ENCODE measurements around the gene VPS13A.
A peak's percentile ranks its signal among the peaks of the same experiment; 100 is the strongest.
"Not testable (repeated sequence)": the region's sequence is repeated elsewhere in the genome, so short reads cannot be mapped to it uniquely, and the experiment has no call there.

The VPS13A gene

DNA sequence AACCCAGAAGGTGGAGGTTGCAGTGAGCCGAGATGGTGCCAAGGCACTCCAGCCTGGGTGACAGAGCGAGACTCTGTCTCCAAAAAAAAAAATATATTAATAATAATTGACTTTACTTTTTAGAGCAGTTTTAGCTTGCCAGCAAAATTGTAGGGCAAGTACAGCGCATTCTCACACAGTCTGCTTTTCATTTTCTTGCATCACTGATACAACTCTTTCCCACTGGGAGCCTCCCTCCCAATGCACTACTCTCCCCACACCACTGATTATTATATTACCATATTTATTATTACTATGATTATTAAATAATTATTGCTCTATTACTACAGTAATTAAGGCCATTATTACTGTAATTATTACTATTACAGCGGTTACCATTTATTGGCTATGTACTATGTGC lies 257.9 kb downstream of the VPS13A start:
- Mint-ChIP-seq H3K4me3 (no peak overlapping the region), H3K9me3 (no peaks in the 10 kb centered on the region), H3K4me1 (ENCODE audit: low read depth) (peaks cover 4% of the 10 kb centered on the region), H3K36me3 (ENCODE audit: low read depth) (no peaks in the 10 kb centered on the region), H3K27me3 (ENCODE audit: low read depth) (peaks cover 3% of the 10 kb centered on the region), H3K27ac (no peak overlapping the region)

GRCh38 chr9:77435688-77436087 lies 258.4 kb downstream of the VPS13A start:
- Mint-ChIP-seq H3K4me1 (ENCODE audit: low read depth) (peaks cover 4% of the 10 kb centered on the region), H3K4me3 (no peak overlapping the region), H3K36me3 (ENCODE audit: low read depth) (no peaks in the 10 kb centered on the region), H3K27ac (no peak overlapping the region), H3K27me3 (ENCODE audit: low read depth) (peaks cover 3% of the 10 kb centered on the region), H3K9me3 (no peaks in the 10 kb centered on the region)

DNA sequence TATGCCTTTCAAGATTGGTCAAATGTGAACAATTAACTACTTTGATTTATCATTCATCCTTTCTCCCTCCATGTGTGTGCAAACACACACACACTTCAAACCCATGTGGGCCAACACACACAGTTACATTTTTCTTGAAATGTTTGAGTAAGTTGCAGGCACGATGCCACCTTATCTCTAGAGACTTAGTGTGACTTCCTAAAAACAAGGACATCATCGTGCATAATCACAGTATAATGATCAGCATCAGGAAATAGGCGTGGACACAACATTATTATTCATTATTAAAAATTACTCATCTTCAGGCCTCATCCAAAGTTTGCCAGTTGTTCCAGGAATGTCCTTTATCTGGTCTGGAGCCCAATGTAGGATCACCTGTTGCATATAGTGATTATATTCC lies 261.3 kb downstream of the VPS13A start:
- peaks cover 4% of the 10 kb centered on the region for H3K4me1 Mint-ChIP-seq (ENCODE audit: low read depth)

DNA sequence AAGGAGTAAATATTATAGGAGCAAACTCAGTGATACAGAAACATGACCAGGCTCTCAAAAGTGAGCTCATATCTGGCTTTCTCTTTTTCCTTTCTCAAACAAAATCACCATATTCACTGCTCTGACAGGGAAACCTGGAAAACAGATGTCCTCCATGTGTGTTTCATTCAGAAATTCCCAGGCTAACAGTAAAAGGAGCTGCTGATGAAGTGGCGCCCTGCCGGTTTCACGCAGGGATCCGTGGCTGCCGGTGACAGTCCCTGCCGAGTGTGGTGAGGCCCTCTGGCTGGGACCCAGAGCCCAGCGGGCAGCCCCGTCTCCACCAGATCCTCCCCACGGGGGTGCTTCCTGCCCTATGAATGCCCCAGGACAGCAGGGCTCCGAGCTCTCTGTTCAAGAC lies 262.7 kb downstream of the VPS13A start:
- Mint-ChIP-seq H3K27ac (no peak overlapping the region), H3K27me3 (ENCODE audit: low read depth) (peaks cover 10% of the 10 kb centered on the region), H3K4me1 (ENCODE audit: low read depth) (peaks cover 1% of the 10 kb centered on the region), H3K4me3 (no peak overlapping the region), H3K36me3 (ENCODE audit: low read depth) (no peaks in the 10 kb centered on the region), H3K9me3 (no peaks in the 10 kb centered on the region)

More for the DNA sequence above, 261.3 kb downstream of the VPS13A start:
- peaks cover 12% of the 10 kb centered on the region for H3K27me3 Mint-ChIP-seq (ENCODE audit: low read depth)
- H3K9me3 Mint-ChIP-seq = no peaks in the 10 kb centered on the region
- no peaks in the 10 kb centered on the region for H3K36me3 Mint-ChIP-seq (ENCODE audit: low read depth)
- no peak overlapping the region for H3K4me3 Mint-ChIP-seq
- H3K27ac Mint-ChIP-seq = no peak overlapping the region

DNA sequence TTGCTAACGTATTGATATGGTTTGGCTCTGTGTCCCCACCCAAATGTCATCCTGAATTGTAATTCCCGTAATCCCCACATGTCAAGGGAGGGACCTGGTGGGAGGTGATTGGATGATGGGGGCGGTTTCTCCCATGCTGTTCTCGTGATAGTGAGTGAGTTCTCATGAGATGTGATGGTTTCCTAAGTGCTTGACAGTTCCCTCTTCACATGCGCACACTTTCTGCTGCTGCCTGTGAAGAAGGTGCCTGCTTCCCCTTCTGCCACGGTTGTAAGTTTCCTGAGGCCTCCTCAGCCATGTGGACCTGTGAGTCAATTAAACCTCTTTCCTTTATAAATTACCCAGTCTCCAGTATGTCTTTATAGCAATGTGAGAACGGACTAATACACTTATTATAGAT lies 263.8 kb downstream of the VPS13A start:
- H3K9me3 Mint-ChIP-seq; H3K4me3 Mint-ChIP-seq; H3K27ac Mint-ChIP-seq; H3K4me1 Mint-ChIP-seq (ENCODE audit: low read depth); H3K27me3 Mint-ChIP-seq (ENCODE audit: low read depth); H3K36me3 Mint-ChIP-seq (ENCODE audit: low read depth): not testable (repeated sequence)

DNA sequence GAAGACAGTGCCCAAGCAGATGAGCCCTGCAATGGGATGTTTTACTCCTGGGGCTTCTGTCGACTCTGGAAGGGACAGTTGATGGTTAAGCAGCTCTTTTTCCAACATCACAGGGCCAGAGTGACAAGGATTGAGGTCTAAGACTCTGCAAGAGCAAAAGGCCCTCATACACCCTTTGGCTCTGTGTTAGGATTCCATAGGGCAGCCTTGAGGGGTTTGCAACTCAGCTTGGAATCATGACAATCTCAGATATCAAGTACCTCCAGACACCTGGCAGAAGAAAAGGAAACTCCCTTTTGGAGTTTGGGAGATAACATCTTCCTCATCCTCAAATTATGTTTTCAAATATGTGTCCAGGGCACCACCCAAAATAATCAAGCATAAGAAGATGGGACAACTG lies 265.1 kb downstream of the VPS13A start:
- no peak overlapping the region for H3K27ac Mint-ChIP-seq
- peaks cover 13% of the 10 kb centered on the region for H3K27me3 Mint-ChIP-seq (ENCODE audit: low read depth)

DNA sequence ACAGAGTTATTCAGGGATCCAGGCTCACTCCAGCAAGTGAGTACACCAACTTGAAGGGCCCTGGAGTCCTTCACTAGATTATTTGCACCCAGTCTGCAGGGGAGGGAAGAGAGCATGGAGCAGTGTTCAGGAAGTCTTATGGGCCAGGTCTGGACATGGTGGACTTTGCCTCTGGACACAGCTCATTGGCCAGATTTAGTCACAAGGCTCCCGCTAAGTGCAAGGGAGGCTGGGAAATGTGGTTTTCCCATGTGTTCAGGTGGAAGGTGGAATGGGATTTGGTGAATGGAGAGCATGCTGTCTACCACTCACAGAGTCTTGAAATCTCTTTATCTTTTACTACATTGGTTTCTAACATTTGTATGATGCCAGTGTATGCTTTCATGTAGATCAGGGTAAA lies 270.3 kb downstream of the VPS13A start:
- no peak overlapping the region for H3K27ac Mint-ChIP-seq
- peaks cover 4% of the 10 kb centered on the region for H3K9me3 Mint-ChIP-seq
- H3K27me3 Mint-ChIP-seq (ENCODE audit: low read depth) = peaks cover 17% of the 10 kb centered on the region
- H3K4me3 Mint-ChIP-seq = no peak overlapping the region
- H3K36me3 Mint-ChIP-seq (ENCODE audit: low read depth) = no peaks in the 10 kb centered on the region
- H3K4me1 Mint-ChIP-seq (ENCODE audit: low read depth) = no peaks in the 10 kb centered on the region

More for the DNA sequence above, 265.1 kb downstream of the VPS13A start:
- Mint-ChIP-seq H3K4me3 (no peak overlapping the region), H3K36me3 (ENCODE audit: low read depth) (no peaks in the 10 kb centered on the region), H3K4me1 (ENCODE audit: low read depth) (peaks cover under 1% of the 10 kb centered on the region), H3K9me3 (peaks cover 2% of the 10 kb centered on the region)

DNA sequence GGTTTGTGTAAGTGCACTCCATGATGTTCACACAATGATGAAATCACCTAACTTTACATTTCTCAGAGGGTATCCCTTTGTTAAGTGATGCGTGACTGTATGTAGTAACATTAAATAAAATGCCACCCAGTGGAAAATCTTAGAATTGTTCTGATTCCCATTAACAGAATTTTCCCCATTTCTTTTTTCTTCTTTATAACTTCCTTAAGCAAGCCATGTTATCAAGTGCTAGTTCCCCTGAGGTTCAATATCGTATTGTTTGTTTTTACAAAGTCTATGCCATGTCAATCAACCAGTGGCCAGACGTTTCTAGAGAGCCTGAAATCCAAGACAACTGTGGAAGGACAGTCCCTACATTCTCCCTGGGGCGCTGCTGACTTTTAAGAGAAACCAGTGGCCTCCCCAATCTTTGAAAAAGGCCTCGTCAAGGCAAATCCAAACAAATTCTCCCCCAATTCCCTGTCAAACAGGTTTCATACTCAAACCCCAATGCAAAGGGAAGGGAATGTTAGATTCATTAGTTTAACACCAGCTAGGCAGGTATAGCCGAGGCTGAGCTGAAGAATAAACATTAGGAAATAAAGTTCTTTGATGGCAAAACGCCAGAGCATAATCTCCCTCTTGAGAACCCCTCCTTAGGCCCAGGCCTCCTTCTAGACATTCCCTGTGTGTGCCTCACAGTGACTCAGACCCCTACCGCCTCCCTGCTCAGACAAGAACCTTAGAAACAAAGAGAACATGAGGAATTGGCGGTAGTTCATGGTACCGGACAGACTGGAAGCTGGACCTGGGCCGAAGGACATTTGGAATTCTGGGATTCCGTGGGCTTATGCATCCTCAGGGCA lies 272.1 kb downstream of the VPS13A start:
- Mint-ChIP-seq H3K9me3 (peaks cover 4% of the 10 kb centered on the region), H3K36me3 (ENCODE audit: low read depth) (no peaks in the 10 kb centered on the region), H3K27me3 (ENCODE audit: low read depth) (peaks cover 11% of the 10 kb centered on the region), H3K4me1 (ENCODE audit: low read depth) (peaks cover 8% of the 10 kb centered on the region), H3K27ac (no peak overlapping the region), H3K4me3 (no peak overlapping the region)

GRCh38 chr9:77450085-77450475 lies 272.7 kb downstream of the VPS13A start:
- Mint-ChIP-seq H3K36me3 (ENCODE audit: low read depth) (no peaks in the 10 kb centered on the region), H3K27ac (no peak overlapping the region), H3K9me3 (peaks cover 4% of the 10 kb centered on the region), H3K4me3 (no peak overlapping the region), H3K27me3 (ENCODE audit: low read depth) (peaks cover 11% of the 10 kb centered on the region), H3K4me1 (ENCODE audit: low read depth) (peaks cover 10% of the 10 kb centered on the region)

DNA sequence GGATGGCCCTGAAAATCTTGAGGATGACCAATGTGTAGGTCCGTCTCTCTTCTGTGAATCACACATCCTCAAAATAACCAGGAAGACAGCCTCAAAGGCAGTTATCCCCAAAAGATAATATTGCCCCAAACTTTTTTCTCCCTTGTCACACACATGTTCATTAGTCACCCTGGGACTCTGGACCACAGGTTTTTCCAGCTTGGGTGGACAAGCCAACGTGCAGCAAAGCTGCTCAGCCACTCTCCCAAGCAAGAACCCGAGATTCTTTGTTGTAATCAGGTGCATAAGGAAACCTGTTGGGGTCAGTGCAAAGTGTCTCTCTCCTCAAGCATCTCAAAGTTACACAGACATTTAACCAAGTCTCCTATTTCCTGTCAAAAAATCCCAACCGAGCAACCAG lies 274.2 kb downstream of the VPS13A start:
- Mint-ChIP-seq H3K4me1 (ENCODE audit: low read depth) (peaks cover 12% of the 10 kb centered on the region), H3K9me3 (peaks cover 4% of the 10 kb centered on the region), H3K27me3 (ENCODE audit: low read depth) (peaks cover 11% of the 10 kb centered on the region), H3K27ac (no peak overlapping the region), H3K36me3 (ENCODE audit: low read depth) (no peaks in the 10 kb centered on the region), H3K4me3 (no peak overlapping the region)

- Mint-ChIP-seq H3K27me3 (ENCODE audit: low read depth) (peaks cover 5% of the 10 kb centered on the region), H3K4me3 (peak overlapping the region; percentile 87), H3K9me3 (no peaks in the 10 kb centered on the region), H3K36me3 (ENCODE audit: low read depth) (no peaks in the 10 kb centered on the region), H3K27ac (peak overlapping the region; percentile 78), H3K4me1 (ENCODE audit: low read depth) (peaks cover 20% of the 10 kb centered on the region)
These were observed 276.7 kb downstream of the VPS13A start for GRCh38 chr9:77453825-77454647.

DNA sequence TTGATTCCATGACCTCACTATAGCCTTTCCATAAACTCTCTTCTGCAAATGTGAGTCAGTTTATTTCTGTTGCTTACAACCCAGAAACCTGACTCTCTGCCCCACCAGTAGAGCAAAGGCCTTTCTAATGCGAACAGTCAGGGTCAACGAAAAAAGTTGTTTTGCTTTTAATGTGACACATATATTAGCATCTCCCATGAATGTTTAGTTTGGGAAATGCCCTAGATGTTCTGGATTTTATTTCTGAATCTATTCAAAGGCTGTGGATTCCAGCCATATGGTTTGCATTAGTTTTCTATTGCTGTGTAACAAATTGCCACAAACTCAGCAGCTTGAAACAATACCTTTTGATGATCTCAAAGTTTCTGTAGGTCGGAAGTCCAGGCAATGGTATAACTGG lies 277.3 kb downstream of the VPS13A start:
- Mint-ChIP-seq H3K4me3 (no peak overlapping the region), H3K9me3 (no peaks in the 10 kb centered on the region), H3K27me3 (ENCODE audit: low read depth) (peaks cover 5% of the 10 kb centered on the region), H3K4me1 (ENCODE audit: low read depth) (peaks cover 22% of the 10 kb centered on the region), H3K36me3 (ENCODE audit: low read depth) (no peaks in the 10 kb centered on the region), H3K27ac (no peak overlapping the region)

GRCh38 chr9:77455312-77455927 lies 278.1 kb downstream of the VPS13A start:
- peaks cover 5% of the 10 kb centered on the region for H3K27me3 Mint-ChIP-seq (ENCODE audit: low read depth)

GRCh38 chr9:77456829-77457437 lies 279.6 kb downstream of the VPS13A start:
- H3K4me1 Mint-ChIP-seq (ENCODE audit: low read depth) = peaks cover 22% of the 10 kb centered on the region
- no peaks in the 10 kb centered on the region for H3K36me3 Mint-ChIP-seq (ENCODE audit: low read depth)
- no peak overlapping the region for H3K4me3 Mint-ChIP-seq
- no peak overlapping the region for H3K27ac Mint-ChIP-seq
- no peaks in the 10 kb centered on the region for H3K27me3 Mint-ChIP-seq (ENCODE audit: low read depth)
- H3K9me3 Mint-ChIP-seq = no peaks in the 10 kb centered on the region

More at GRCh38 chr9:77455312-77455927, 278.1 kb downstream of the VPS13A start:
- no peaks in the 10 kb centered on the region for H3K36me3 Mint-ChIP-seq (ENCODE audit: low read depth)
- no peak overlapping the region for H3K4me3 Mint-ChIP-seq
- H3K27ac Mint-ChIP-seq = no peak overlapping the region
- peaks cover 22% of the 10 kb centered on the region for H3K4me1 Mint-ChIP-seq (ENCODE audit: low read depth)
- H3K9me3 Mint-ChIP-seq = no peaks in the 10 kb centered on the region
